ENCODE results near the gene ITFG1.

The ITFG1 gene

DNA sequence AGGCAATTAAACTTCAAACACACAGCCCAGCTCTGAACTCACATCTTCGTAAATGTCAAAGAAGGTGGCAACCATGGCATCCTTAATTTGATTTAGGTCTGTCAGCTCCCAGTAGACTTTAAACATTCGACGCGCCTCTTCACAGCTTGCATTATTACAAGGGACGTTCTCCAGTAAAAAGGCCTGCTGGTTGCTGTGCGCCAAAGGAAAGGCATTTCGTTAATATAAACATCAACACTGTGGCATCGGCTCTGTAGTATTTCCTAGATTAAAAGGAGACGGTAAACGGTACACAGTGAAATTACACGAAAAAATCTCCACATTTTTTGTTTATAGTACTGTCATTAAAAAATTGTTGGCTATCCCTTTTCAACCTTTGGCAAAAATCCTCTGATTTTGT lies 200.4 kb downstream of the ITFG1 start:
- no peak overlapping the region for H3K4me3 ChIP-seq (ENCODE audit: low read depth, low read length)
- TF ChIP-seq, protein P1, sequence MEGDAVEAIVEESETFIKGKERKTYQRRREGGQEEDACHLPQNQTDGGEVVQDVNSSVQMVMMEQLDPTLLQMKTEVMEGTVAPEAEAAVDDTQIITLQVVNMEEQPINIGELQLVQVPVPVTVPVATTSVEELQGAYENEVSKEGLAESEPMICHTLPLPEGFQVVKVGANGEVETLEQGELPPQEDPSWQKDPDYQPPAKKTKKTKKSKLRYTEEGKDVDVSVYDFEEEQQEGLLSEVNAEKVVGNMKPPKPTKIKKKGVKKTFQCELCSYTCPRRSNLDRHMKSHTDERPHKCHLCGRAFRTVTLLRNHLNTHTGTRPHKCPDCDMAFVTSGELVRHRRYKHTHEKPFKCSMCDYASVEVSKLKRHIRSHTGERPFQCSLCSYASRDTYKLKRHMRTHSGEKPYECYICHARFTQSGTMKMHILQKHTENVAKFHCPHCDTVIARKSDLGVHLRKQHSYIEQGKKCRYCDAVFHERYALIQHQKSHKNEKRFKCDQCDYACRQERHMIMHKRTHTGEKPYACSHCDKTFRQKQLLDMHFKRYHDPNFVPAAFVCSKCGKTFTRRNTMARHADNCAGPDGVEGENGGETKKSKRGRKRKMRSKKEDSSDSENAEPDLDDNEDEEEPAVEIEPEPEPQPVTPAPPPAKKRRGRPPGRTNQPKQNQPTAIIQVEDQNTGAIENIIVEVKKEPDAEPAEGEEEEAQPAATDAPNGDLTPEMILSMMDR (IDR thresholded peaks at IDR 0.05; ENCODE audit: low read depth, low read length): no peak

DNA sequence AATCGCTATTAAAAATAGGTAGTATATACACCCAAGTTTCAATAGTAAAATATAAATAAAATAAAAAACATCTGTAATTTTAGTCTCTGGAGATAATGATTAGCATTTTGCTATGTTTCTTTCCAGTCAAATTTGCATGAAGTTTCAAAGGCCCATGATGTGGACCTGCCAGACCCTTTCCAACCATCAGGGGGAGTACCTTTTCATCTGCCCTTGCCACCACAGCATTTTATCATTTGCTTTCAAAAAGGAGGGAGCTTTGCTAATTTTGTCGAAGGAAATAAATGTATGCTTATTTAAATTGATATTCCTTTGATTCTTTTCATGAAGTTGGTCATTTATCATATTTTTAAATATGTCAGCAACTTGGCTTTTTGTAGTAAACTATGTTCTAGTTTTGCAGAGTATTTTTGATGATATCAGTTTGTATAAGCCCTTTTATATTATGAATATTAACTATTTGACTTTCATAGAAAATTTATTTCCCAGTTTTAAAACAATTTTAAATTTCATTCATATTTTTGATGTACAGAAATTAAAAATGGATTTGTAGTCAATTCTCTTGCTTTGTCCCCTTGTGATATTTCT lies 201.9 kb downstream of the ITFG1 start:
- no peak overlapping the region for H3K4me3 ChIP-seq (ENCODE audit: low read depth, low read length)
- TF ChIP-seq, protein P1 (IDR thresholded peaks at IDR 0.05; ENCODE audit: low read depth, low read length): peak; percentile 76

DNA sequence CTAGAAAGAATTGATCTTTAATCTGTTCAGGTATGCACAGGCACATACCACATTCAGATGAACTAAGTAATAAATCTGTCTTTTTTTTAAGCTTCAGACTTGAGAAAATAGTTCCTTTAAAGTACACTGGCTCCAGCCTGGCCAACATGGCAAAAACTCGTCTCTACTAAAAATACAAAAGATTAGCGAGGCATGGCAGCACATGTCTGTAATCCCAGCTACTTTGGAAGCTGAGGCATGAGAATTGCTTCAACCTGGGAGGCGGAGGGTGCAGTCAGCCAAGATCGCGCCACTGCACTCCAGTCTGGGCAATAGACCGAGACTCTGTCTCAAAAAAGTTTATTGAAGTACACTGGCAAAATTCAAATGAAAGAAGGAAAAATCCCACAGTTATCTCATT lies 206.1 kb downstream of the ITFG1 start:
- TF ChIP-seq, protein P1 (IDR thresholded peaks at IDR 0.05; ENCODE audit: low read depth, low read length): no peak
- no peak overlapping the region for H3K4me3 ChIP-seq (ENCODE audit: low read depth, low read length)

DNA sequence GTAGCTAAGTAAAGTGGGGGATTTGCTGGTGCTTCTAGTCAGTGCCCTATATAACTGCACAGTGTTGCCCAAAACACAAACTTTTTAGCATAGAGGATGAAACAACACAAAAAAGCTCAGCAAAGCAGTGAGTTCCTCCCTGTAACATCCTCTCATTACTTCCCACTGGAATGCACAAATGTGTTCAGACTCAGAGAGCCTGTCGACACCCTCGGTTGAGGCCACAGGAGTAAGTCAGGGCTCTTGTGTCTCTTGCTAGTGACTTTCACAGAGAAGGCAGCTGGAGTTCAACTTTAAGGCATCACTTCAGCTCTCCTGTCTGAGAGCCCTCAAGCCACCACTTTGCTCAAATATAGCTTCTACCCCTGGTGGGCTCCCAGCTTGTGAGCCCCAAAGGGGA lies 209.9 kb downstream of the ITFG1 start:
- TF ChIP-seq, protein P1 (IDR thresholded peaks at IDR 0.05; ENCODE audit: low read depth, low read length): no peak
- no peak overlapping the region for H3K4me3 ChIP-seq (ENCODE audit: low read depth, low read length)

DNA sequence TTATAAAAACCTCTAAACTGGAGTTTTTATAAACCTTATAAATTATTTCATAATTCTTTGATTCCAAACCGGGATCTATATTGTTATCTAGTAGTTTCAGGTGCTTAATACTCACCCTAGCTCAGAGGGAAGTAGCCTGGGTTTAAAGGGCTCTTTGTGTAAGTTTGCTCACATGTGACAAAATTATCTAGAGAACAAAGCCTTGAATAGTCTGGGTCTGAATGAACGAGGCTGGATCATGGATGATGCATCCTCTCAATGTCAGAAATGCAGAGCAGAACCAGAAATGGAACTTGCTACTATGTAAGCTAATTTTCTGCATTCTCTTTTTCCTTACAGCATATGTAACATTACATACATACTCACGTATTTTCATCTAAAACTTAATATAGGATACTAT lies 213.2 kb downstream of the ITFG1 start:
- H3K4me3 ChIP-seq (ENCODE audit: low read depth, low read length): no peak overlapping the region
- TF ChIP-seq, protein P1 (IDR thresholded peaks at IDR 0.05; ENCODE audit: low read depth, low read length): no peak

DNA sequence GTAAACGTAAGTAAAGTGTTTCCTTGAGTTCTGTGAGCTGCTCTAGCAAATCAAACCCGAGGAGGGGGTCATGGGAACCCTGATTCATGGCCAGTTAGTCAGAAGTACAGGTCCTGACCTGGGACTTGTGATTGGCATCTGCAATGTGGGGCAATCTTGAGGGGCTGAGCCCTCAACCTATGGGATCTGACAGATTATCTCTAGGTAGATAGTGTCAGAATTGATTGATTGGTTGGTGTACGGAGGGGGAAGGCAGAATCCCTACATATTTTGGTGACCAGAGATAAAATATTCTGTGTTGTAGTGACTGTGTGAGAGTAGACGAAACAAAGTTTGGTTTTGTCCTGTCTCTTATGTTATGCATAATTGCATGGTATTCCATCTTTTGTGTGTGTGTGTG lies 216.7 kb downstream of the ITFG1 start:
- TF ChIP-seq, protein P1 (IDR thresholded peaks at IDR 0.05; ENCODE audit: low read depth, low read length): no peak
- H3K4me3 ChIP-seq (ENCODE audit: low read depth, low read length): no peak overlapping the region

DNA sequence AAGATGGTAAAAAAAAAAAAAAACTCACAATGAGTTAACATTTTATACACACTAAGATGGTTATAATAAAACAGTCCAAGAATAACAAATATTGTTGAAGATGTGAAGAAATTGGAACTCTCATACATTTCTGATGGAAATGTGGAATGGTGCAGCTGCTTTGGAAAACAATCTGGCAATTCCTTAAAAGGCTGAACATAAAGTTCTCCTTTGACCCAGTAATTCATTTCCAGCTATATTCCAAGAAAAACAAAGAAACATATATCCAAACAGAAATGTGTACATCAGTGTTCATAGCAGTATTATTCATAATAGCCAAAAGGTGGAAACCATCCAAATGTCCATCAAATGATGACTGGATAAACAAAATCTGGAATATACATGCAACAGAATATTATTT lies 219.8 kb downstream of the ITFG1 start:
- no peak overlapping the region for H3K4me3 ChIP-seq (ENCODE audit: low read depth, low read length)
- TF ChIP-seq, protein P1 (IDR thresholded peaks at IDR 0.05; ENCODE audit: low read depth, low read length): no peak

All from WI38 (cell line).